NCI-H748 (cell line): ENCODE data around the gene MARCHF6.
"Not testable (repeated sequence)": the region's sequence is repeated elsewhere in the genome, so short reads cannot be mapped to it uniquely, and the experiment has no call there.

Experiments
- DNase-seq: peaks from one replicate; lab custom pipeline; 2025; ENCODE audit not compliant: unreplicated experiment; lab: John Stamatoyannopoulos, UW

Gene MARCHF6

GRCh38 chr5:10353241-10354047 is at the start of gene MARCHF6:
Gene MARCHF6, plus strand, starts transcription at chr5:10353695. Its CDS starts 204 bp downstream, at chr5:10353899.
- DNase-seq: peak; percentile 100

GRCh38 chr5:10303699-10304170 is 49.8 kb upstream of the MARCHF6 start:
- peak; percentile 68 for DNase-seq

GRCh38 chr5:10304932-10305331 is 48.6 kb upstream of the MARCHF6 start:
- DNase-seq: peak; percentile 40

- peak; percentile 67 for DNase-seq
Measured at GRCh38 chr5:10306114-10306513, 47.4 kb upstream of the MARCHF6 start.

- DNase-seq: peak; percentile 90
Measured at GRCh38 chr5:10306806-10307205, 46.7 kb upstream of the MARCHF6 start.

- peak; percentile 96 for DNase-seq
Measured at GRCh38 chr5:10307206-10308148, 46.0 kb upstream of the MARCHF6 start, which contains the start of gene CMBL. Gene CMBL, minus strand, starts transcription at chr5:10307902. Its CDS starts 17,140 bp downstream, at chr5:10290762.

GRCh38 chr5:10308844-10309243 is 44.7 kb upstream of the MARCHF6 start:
- DNase-seq: no peak

- DNase-seq: peak; percentile 64
Measured at GRCh38 chr5:10310066-10310779, 43.3 kb upstream of the MARCHF6 start.

GRCh38 chr5:10310835-10311570 is 42.5 kb upstream of the MARCHF6 start:
- not testable (repeated sequence) for DNase-seq

GRCh38 chr5:10311595-10312425 is 41.7 kb upstream of the MARCHF6 start:
- DNase-seq: no peak

- DNase-seq: no peak
Measured at GRCh38 chr5:10315201-10315600, 38.3 kb upstream of the MARCHF6 start.

- no peak for DNase-seq
Measured at GRCh38 chr5:10315824-10316509, 37.5 kb upstream of the MARCHF6 start.

- no peak for DNase-seq
Measured at GRCh38 chr5:10317825-10318682, 35.4 kb upstream of the MARCHF6 start.

- DNase-seq: no peak
Measured at GRCh38 chr5:10319202-10319851, 34.2 kb upstream of the MARCHF6 start.

- DNase-seq: no peak
Measured at GRCh38 chr5:10320793-10321192, 32.7 kb upstream of the MARCHF6 start.

GRCh38 chr5:10321882-10322281 is 31.6 kb upstream of the MARCHF6 start:
- no peak for DNase-seq
